GM19043 (cell line): ENCODE data around the gene ORMDL3.
"Not testable (repeated sequence)": the region's sequence is repeated elsewhere in the genome, so short reads cannot be mapped to it uniquely, and the experiment has no call there.

Source experiments
- ATAC-seq: cut with Tn5 transposase; IDR thresholded peaks from one replicate; pipeline ENCODE4 v1.9.1; 2021; ENCODE audit warnings: low read depth; ENCODE audit not compliant: unreplicated experiment

The ORMDL3 gene

DNA sequence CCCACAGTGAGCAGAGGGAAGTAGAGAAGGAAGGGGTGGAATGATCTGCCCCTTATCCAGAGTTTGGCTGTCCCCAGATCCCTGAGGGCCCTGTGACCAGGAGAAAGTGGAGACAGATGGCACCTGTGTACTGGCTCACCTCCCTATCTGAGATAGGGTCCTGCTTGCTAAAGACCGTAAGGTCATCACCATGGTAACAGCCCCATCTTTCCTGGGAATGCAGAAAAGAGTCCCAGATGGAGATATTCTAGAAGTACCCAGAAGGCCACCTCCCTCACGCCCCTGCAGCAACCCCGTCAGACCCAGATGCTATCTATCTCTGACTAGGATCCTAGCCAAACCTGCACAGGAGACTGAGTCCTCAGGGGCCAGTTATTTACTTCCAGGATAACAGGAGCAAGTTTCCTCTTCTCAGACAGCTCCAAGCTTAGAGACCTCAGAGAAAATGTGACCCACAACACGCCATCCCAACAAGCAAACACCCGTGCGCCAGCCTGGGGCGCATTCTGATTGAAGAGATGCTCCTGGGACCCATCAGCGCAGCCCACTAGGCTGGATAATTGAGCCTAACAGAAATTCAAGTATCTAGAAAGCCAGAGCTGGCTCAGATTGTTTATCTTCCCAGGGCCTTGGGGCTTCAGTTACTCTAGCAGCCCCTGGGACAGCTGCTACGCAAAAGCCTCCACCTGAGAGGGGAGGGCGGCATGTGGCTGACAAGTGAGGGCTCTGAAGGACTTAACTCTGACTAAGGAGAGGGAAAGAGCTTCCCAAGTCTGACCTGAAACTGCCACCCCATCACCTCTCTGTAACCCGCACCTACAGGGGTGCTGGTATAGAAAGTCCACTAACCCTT lies 1.9 kb downstream of the ORMDL3 start:
- no peak for ATAC-seq

DNA sequence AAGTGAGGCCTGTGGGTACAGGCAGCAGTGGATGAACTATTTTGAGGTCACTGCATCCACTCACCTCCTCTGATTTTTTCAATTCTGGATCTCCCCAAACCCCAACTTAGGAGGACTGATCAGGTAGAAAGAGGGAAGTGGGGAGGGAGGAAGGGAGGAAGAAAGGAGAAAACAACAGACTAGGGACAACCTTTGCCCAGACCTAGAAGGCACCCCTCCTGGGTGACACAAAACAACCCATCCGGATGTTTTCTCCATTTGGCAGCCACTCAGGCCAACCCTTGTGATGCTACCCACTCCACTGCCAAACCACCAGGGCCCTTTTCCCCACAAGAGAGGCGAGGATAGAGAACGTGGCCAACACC lies 2.7 kb downstream of the ORMDL3 start:
- no peak for ATAC-seq

DNA sequence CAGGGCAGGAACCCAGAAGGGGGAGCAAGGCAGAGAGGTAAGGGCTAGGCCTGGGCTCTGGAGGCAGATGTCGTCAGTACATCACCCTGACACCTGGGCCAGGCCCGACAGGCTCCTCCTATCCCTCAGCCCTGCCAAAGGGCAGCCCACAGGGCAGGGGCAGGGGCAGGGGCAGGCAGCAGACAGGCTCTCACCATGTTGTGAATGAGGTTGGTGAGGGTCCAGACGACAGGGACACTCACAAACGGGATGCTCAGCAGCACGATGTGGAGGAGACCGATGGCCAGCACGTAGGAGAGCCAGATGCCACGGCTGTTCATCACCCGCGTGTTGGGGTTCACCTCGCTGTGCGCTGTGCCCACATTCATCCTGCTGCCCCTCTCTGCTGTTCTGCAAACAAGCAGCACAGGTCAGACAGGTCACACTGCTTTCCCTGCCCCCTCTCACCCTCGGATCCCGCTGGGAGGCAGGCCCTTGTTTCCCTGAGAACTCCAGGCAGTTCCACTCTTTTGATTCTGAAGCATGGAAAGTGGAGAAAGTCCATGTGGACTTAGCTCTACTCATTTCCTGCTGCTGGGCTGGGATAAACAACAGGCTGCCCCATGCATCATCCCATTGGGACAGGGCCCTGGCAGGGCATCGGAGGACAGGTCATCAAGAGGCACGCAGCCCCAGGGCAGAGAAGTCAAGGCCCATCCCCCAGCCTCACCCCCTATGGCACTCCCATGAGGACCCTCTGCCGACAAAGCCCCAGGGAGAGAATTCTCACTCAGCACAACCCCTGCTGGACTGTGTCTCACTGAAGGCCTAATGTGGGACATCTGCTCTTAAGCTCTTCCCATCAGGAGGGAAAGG lies 3.3 kb downstream of the ORMDL3 start:
- ATAC-seq = no peak

DNA sequence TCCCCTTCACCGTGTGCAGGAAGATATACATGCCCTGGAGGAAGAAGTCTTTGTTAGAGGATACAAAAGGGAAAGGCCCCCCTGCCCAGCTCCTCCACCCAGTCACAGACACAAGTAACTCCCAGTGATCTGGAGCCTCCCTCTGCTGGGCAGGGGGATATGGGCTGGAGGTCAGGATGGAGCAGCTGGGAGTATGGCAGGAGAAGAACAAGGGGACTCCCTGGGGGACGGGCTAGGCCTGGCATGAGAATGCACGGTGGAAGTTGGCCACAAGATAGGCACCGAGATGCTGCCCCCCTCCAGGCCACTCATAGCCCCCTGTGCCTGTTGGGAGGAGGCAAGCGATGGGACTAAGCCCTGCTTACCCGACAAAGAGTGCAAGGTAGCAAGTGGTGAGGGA lies 4.2 kb downstream of the ORMDL3 start:
- no peak for ATAC-seq

DNA sequence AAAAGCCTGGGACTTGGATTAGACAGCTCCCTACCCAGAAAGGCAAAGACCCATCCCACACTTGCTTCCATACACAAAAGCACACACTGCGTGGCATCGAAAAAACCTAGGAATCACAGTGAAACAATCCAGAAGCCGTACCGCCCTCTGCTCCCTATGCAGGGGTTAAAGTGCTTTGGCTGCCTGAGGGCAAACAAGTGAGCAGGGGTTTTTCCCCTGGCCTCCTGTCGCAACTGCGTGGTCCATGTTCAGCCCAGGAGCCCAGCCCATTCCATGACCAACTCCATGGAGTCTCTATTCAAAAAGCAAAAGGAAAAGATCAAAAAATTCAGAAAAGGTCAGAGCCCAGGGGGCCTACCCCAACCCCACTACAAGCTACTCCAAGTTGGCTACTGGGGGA lies 5.4 kb downstream of the ORMDL3 start:
- no peak for ATAC-seq

DNA sequence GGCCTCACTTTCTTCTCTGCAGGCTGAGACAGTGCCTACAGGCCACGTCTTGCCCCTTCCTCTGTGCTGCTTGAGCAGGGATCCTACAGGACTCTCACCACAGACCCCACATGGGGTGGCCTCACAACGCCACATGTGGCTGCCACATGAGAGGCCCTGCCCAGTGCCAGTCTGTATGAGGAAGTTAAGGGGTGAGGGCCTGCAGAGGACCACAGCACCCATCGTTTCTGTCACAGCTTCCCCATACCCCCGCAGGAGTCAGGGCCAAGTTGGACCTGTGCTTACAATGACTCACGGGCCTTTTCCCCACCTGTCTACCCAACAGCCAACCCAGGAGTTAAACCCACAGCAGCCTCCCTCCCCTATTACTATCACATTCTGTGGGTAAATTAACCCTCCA lies 6.1 kb downstream of the ORMDL3 start:
- no peak for ATAC-seq

DNA sequence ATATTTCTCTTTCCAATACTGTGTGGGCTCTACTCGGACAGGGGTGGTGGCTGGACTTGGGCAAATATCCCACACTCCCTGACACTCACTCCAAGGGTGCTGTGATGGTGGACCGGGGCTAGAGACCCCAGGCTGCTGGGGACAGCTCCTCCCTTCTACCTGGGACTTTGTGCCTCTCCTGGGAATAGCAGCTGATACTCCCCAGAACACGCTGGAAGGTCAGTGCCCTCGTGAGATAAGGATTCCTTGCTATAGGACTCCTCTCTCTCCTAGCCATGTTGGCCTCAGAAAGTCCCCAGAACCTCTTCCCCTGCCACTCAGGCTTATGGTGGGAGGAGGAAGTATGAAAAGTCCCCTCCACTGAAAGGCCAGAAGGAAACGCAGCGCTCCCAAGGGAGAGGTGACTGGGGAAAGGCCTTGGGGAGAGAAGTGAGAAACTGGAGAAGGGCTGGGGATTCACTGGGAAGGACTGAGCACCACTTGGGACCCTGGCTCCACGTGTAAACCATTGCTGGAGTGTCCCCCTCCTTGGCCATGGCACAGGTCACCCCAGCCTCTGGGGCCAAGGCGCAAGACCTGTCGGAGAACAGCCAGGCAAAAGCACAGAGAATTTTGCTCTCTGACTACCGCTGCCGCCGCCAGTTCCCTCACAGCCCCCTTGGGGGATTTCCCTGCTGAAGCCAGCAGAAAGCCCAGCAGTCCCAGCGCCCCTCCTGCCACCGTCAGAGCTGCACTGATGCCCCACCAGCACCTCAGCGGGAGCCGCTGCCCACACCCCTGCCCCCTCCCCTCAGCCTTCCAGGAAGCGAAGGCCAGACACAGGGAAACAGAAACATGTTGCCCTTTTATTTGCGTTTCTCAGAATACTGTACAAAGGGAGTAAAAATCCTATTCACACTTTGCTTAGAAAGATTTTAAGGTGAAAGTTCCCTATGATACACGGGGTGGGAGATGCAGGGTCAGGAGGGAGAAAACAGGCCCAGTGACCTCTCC lies 6.9 kb downstream of the ORMDL3 start:
- ATAC-seq = no peak

DNA sequence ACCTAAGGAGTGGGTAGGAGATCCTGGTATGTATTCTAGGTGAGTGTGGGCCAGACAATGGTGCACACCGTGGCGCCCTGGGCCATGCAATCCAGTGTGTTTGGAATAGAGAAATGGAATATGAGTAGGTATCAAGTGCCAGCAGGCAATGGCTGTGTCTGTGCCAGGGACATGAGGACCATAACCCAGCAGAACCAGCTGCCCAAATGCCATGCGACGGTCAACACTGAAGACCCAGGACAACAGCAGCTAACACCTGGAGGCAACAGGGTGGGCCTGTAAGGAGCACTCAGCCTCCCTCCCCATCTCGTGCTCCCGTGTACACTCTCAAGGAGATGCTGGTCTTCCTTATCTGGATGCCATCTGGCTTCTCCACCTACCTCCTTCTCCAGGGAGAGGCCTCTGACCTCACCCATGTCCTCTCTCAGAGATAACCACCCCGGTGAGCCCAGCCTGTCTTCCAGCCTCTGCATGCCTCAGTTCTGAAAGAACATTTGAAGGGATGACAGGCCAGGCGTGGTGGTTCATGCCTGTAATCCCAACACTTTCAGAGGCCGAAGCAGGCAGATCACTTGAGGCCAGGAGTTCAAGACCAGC lies 8.2 kb downstream of the ORMDL3 start:
- no peak for ATAC-seq

DNA sequence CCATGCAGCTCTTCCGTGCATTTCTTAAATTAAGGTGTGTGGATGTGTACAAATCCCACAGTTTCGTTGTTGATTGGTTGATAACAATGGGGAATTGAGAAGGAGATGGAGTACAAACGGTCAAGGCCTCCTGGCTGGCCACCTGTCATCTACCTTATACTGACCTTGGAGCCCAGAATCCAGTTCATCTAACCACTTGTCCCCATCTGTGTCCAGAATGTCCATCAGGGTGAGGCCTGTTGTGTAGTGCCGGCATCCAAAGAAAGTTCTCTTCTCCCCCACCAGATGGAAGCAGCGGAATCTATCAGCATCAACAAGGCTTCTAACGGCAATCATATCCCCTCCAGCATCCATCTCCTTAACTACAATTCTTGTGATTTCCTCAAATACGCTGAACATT lies 10.5 kb downstream of the ORMDL3 start:
- ATAC-seq = no peak

DNA sequence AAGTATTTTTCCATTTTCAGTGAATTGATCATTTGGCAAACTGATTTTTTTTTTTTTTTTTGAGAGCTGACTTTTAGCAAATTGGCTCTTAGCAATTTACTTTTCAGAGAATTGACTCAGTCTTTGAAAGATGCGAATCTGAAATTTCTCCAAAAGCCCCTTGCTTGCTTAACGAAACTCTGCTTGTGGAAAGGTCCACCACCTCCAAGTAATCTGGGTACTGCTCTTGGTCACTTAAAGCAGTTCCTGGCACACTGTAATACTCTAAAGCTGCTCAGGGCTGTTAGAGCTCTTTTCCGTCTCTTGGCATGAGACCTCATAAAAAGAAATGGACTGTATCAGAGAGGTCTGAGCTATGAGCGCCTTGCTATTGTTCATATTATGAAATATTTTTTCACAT lies 11.8 kb downstream of the ORMDL3 start:
- no peak for ATAC-seq

DNA sequence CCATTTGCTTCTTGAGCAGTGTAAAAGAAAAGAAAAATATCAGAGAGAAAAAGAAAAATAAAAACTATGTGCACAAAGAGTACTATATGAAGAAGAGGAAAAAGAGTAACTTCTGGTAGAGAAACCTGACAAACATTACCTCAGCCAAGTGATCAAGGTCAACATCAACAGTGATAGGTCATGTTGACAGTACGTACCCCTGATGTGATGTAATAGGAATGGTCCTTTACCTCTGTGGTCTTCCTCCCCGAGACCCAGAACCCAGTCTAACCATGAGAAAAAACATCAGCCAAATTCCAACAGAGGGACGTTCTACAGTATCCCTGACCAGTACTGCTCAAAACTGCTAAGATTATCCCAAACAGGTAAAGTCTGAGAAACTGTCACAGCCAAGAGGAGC lies 13.4 kb downstream of the ORMDL3 start:
- ATAC-seq = no peak

DNA sequence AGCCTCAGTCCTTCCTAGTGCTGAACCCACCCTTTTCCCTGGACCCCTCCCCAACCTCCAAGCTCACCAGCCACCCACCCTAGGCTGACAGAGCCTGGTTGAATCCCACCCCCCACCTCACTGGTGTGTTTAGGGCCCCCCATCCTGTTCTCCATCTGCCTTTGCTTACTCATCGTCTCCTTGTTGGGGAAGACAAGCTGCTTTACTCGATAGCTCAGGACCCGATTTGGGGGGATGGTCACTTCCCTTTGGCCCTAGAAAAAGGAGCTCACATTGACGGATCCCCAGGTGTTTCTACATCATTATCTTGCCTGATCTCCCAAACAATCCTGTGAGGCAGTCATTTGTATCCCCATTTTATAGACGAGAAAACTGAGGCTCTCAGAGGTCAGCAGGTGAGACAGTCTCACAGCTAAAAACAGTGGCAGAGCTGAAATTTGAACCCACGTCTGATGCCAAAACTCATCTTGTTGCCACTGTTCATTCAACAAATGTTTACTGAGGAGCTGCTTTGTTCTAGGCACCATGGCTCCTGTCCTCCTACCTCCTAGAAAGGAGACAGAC lies 18.5 kb downstream of the ORMDL3 start:
- no peak for ATAC-seq

DNA sequence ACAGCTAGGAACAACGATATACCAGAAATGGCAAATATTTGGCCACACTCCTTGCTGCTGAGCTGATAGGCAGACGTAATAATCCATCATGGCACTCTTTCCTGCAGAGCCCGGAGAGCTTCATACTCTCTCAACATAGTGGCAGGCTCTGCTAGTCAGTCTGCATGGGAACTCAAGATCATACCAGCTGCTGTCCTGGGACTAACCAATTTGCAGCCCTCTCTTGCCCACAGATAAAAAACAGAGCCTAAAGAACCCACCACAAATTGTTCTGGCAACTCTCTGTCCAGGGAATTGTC lies 22.5 kb downstream of the ORMDL3 start:
- ATAC-seq = no peak

DNA sequence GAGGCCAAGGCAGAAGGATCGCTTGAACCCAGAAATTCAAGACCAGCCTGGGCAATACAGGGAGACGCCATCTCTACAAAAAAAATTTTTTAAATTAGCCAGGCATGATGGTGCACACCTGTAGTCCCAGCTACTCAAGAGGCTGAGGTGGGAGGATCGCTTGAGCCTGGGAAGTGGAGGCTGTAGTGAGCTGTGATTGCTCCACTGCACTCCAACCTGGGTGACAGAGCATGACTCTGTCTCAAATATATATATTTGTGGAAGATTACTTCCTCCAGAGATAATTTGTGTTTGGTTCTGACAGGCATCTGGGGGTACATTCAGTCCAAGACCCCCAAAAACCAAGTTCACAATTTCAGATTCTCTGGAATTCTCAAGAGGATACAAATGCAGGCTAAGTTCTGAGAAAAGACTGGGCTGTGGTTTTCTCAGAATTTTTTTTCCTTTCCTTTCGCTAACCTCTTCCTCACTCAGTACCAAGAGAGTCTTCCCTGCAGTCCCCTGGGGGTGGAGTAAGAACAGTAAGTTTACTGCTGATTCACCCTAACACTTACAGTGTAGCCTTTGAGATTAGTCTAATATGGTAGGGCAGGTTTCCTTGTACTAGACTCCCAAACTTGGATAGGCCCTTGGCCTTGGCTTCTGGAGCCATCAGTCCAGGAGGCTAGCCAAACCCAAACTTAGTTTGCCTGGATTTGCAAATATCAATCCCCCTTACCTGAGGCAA lies 24.1 kb downstream of the ORMDL3 start:
- no peak for ATAC-seq

DNA sequence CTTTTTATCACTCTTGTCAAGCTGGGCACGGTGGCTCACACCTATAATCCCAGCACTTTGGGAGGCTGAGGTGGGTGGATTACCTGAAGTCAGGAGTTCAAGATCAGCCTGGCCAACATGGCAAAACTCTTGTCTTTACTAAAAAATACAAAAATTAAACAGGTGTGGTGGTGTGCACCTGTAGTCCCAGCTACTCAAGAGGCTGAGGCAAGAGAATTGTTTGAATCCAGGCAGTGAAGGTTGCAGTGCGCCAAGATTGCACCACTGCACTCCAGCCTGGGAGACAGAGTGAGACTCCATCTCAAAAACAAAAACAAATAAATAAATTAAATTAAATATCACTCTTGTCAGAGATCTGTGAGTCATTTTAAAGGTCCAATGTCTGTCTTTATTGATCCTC lies 25.4 kb downstream of the ORMDL3 start:
- ATAC-seq = not testable (repeated sequence)

DNA sequence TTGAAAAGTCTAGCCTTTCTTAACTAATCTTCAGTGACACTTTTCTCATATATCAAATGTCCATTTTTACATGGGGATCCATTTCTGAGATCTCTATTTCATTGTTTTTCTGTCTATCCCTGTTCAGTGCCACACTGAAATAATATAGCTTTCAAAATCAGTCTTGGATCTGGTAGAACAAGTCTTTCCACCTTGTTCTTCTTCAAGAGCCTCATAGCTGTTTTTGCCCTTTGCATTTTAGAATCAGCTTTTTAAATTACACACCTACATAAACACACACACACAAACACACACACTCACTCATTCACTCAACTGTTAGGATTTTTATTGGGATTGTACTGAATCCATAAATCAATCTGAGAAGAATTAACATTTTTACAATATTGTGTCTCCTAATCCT lies 28.2 kb downstream of the ORMDL3 start:
- no peak for ATAC-seq

DNA sequence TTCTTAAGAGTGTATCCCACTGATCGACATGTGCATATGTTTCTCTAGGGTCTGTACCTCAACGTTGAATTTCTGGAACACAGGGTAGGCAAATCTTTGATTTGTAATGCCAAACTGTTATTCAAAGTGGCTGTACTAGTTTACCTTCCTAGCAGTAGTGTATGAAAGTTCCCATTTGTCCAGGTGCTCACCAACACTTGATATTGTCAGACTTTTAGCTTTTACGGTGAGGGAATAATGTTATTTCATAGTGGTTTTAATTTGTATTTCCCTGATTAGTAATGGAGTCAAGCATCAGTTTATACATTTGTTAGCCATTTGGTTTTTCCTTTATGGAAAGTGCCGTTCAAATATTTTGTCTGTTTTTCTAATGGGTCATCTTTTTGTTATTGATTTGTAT lies 29.3 kb downstream of the ORMDL3 start:
- ATAC-seq = no peak

DNA sequence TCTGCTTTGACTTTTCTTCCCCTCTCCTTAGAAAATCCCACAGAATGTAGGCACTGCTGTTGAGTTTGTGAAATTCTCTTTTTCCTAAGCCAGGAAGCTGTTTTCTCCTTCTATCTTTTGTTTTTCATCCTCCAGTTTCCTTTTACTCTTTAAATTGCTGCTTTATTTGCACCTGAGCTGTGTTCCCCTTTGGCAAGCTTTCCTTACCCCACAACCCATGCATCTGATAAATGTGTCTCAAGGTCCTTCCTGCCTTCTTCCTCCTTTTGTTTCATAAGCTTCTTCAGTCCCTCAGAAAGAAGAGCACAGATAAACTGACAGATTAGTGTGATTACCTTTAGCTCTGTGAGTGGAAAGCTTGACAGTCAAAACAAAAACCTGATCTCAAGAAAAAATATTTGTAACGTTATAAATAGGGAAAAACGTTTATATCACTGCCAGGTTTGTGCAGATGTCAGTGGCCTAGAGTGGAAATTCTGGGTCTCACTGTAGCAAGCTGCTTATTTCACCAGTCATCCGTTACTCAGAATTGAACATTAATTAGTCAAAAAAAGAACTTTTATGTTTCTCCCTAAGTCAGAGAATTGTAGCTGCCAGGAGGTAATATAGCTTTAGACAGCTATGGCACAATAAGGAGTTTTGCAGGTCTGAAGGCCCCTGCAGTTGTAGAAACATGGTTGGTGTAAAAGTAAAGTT lies 32.6 kb downstream of the ORMDL3 start:
- ATAC-seq = no peak

DNA sequence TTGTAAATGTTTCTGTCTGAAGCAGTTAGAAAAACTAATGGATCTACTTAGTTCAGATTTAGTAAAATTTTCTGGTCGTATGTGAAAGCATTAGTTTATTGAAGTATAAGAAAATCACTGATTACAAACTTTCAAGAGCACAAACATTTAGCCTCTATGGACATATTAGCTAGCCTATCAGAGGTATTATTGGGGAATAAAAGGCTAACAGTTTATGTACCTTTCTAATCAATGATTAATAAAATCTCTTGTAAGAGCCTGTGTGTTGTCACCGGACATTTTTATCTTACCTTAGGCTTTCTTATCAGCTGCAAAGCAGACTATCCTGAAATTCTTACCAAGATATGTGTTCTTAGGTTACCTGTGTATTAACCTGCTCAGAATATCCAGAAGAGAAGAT lies 38.2 kb downstream of the ORMDL3 start:
- ATAC-seq = no peak
